Spleen (tissue), 7 donors: ENCODE measurements around the gene VPS9D1.

Source experiments
- CTCF ChIP-seq, 11 experiments: fragments of 200-600 bp in 7 of 11; fragments of 450-650 bp in 4 of 11; sonication (generic) in 4 of 11; IDR thresholded peaks in 8 of 11; conservative IDR thresholded peaks in 3 of 11; 1 replicate in 7 of 11; 2 replicates in 4 of 11; pipeline versions ENCODE4 v1.4.0 to v1.8.0; 2016 to 2021; ENCODE audit warnings: antibody characterized with exemption in 11 of 11, inconsistent platforms in 4 of 11, mild to moderate bottlenecking in 1 of 11
- POLR2AphosphoS5 ChIP-seq, 3 donors: sonication (generic); formaldehyde crosslinking; IDR thresholded peaks; one replicate each; pipeline ENCODE4 v1.5.1; 2017; ENCODE audit warnings: antibody characterized with exemption in 3 of 3
- donor health status: DM: no; HTN: no; CAD: no; lungs with moderate emphysema.
- donor health status: DM: no; HTN: no; CAD: no.
- donor health status: DM: no; HTN: no; CAD: no.

- TF ChIP-seq CTCF (IDR thresholded peaks at IDR 0.05 in 8 of 11, conservative IDR thresholded peaks at IDR 0.05 in 3 of 11) (no peak), POLR2AphosphoS5 (IDR thresholded peaks at IDR 0.05) (peak in 1 of 3 donors; percentile 51)
These were observed 25.3 kb upstream of the VPS9D1 start for GRCh38 chr16:89746043-89746442.
